H1 (cell line): ENCODE results near the gene L3MBTL3.

Experiments used
- CEBPB ChIP-seq: IDR thresholded peaks from 2 replicates; pipeline ENCODE4 v1.6.1; 2012; ENCODE audit warnings: low read depth, low read length
- CTCF ChIP-seq, 3 experiments: IDR thresholded peaks; 1 replicate in 2 of 3; 2 replicates in 1 of 3; pipeline versions ENCODE4 v1.5.1 to v1.6.1; 2011; ENCODE audit warnings: low read length in 3 of 3, mild to moderate bottlenecking in 3 of 3, inconsistent platforms in 2 of 3, low read depth in 1 of 3, moderate library complexity in 1 of 3; ENCODE audit not compliant: insufficient read depth in 1 of 3; ENCODE audit errors: control extremely low read depth in 1 of 3
- NRF1 ChIP-seq: IDR thresholded peaks from 2 replicates; pipeline ENCODE4 v1.6.1; 2011; ENCODE audit warnings: mild to moderate bottlenecking, low read depth, low read length, improper control_type of control experiment
- PHF8 ChIP-seq: fragments of 200-600 bp; sonication (generic); conservative IDR thresholded peaks from 2 replicates; pipeline ENCODE4 v1.7.1; 2012; ENCODE audit warnings: low read depth, mild to moderate bottlenecking, inconsistent platforms, low read length, moderate library complexity
- POLR2A ChIP-seq, 2 experiments: IDR thresholded peaks; 1 replicate in 1 of 2; 2 replicates in 1 of 2; pipeline ENCODE4 v1.6.1; 2011; ENCODE audit warnings: low read depth in 2 of 2, low read length in 2 of 2, mild to moderate bottlenecking in 2 of 2; ENCODE audit errors: control extremely low read depth in 1 of 2
- SIN3A ChIP-seq, 2 experiments: IDR thresholded peaks in 1 of 2; conservative IDR thresholded peaks in 1 of 2; 2 replicates each; pipeline ENCODE4 v1.6.1; 2011 to 2012; ENCODE audit warnings: low read length in 2 of 2, improper control_type of control experiment in 1 of 2, low read depth in 1 of 2, mild to moderate bottlenecking in 1 of 2

- TF ChIP-seq SIN3A (conservative IDR thresholded peaks at IDR 0.05 in 1 of 2, IDR thresholded peaks at IDR 0.05 in 1 of 2; ENCODE audit: low read depth in 1 of 2, low read length in 2 of 2) (no peak), CTCF (IDR thresholded peaks at IDR 0.05; ENCODE audit: control extremely low read depth in 1 of 3, insufficient read depth in 1 of 3, low read depth in 1 of 3, low read length in 3 of 3) (no peak), POLR2A (IDR thresholded peaks at IDR 0.05; ENCODE audit: control extremely low read depth in 1 of 2, low read depth in 2 of 2, low read length in 2 of 2) (no peak), CEBPB (no peak), NRF1 (no peak), PHF8 (no peak)
Observed at GRCh38 chr6:130152908-130153510, 134.6 kb downstream of the L3MBTL3 start.
